ENCODE measurements around the gene MTR. TPM values are rescaled to one million over a fixed set of nuclear protein-coding genes. Genes with fewer than 3 reads are reported as not detected.

The MTR gene
- total and polyA plus RNA-seq, 2 experiments from 2014 or later: 17.2 to 25.9 TPM

DNA sequence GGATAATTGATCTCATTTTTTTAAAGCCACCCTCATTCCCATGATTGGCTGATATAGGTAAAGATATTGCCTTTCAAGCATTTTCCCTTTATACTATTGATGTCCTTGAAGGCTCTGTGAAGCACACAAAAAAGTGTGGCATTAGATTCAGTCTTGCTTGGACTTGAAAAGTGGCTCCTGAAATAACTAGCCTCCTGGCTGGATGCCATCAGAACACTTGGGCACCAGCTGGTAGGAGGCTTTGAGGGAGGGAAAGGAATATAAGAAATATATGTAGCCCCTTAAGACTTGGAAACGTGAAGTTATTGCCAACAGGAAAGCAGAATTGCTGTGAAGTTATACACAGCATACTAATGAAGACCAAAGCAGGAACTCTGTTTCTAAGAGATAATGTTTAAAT, 14.1 kb downstream of the MTR start:
- Histone ChIP-seq H3K79me2 (ENCODE audit: insufficient read depth) (peaks cover 56% of the 10 kb centered on the region), H3K4me1 (ENCODE audit: insufficient read depth) (no peaks in the 10 kb centered on the region), H2AFZ (no peak overlapping the region), H3K27ac (no peak overlapping the region), H3K27me3 (replicated peaks; ENCODE audit: insufficient read depth) (no peaks in the 10 kb centered on the region), H3K9me3 (ENCODE audit: low read depth) (no peaks in the 10 kb centered on the region), H3K4me2 (ENCODE audit: unreplicated experiment) (no peak overlapping the region), H3K36me3 (ENCODE audit: low read depth) (peaks cover 30% of the 10 kb centered on the region), H3K4me3 (no peak overlapping the region), H3K9me2 (ENCODE audit: insufficient read depth) (no peaks in the 10 kb centered on the region), H4K20me1 (ENCODE audit: insufficient read depth) (no peaks in the 10 kb centered on the region), H3F3A (ENCODE audit: insufficient read depth) (no peaks in the 10 kb centered on the region), H3K9ac (no peak overlapping the region)
- TF ChIP-seq EZH2phosphoT487 (IDR thresholded peaks at IDR 0.05; ENCODE audit: insufficient read depth, low read depth) (no peak), EZH2 (IDR thresholded peaks at IDR 0.05; ENCODE audit: insufficient read depth, poor library complexity, severe bottlenecking) (no peak)
- DNase-seq: no peak
- in situ Hi-C loops (cut with MboI): no loop called here
- WGBS, 2 experiments (ENCODE audit: low coverage in 1 of 2, low lambda C conversion rate in 2 of 2, missing lambda C conversion rate in 2 of 2): 19 to 22% methylated on average over 1 of the region's 1 CpG

DNA sequence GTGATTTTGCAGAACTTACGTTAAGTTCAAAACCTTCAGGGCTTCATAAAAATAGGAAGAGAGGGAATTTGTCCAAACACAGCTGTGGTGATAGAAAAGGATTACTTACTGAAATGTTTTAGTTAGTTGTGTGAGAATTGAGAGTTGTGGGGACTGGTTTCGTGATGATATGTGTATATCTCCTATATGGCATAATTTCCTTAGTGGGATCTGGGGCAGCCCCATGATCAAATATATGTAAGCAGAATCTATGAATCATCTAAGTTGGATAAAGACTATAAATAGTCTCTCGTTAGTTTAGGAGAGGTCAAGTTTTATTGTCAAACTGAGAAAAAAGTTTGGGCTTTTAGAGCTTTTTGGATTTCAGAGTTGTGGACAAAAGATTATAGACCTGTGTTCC, 14.9 kb downstream of the MTR start:
- TF ChIP-seq EZH2 (IDR thresholded peaks at IDR 0.05; ENCODE audit: insufficient read depth, poor library complexity, severe bottlenecking) (no peak), EZH2phosphoT487 (IDR thresholded peaks at IDR 0.05; ENCODE audit: insufficient read depth, low read depth) (no peak)
- H3K4me2 ChIP-seq (ENCODE audit: unreplicated experiment): no peak overlapping the region
- no peak overlapping the region for H3K27ac ChIP-seq
- H4K20me1 ChIP-seq (ENCODE audit: insufficient read depth): no peaks in the 10 kb centered on the region
- no peak overlapping the region for H3K4me3 ChIP-seq
- DNase-seq: no peak
- 97 to 100% methylated on average over 3 of the region's 3 CpGs for WGBS, 2 experiments (ENCODE audit: low coverage in 1 of 2, low lambda C conversion rate in 2 of 2, missing lambda C conversion rate in 2 of 2)
- no peaks in the 10 kb centered on the region for H3K9me3 ChIP-seq (ENCODE audit: low read depth)
- H3F3A ChIP-seq (ENCODE audit: insufficient read depth): no peaks in the 10 kb centered on the region
- in situ Hi-C loops (cut with MboI): no loop called here
- no peak overlapping the region for H3K9ac ChIP-seq
- no peak overlapping the region for H2AFZ ChIP-seq
- no peaks in the 10 kb centered on the region for H3K9me2 ChIP-seq (ENCODE audit: insufficient read depth)
- peaks cover 48% of the 10 kb centered on the region for H3K79me2 ChIP-seq (ENCODE audit: insufficient read depth)
- peaks cover 26% of the 10 kb centered on the region for H3K36me3 ChIP-seq (ENCODE audit: low read depth)
- no peaks in the 10 kb centered on the region for H3K4me1 ChIP-seq (ENCODE audit: insufficient read depth)
- H3K27me3 ChIP-seq (replicated peaks; ENCODE audit: insufficient read depth): no peaks in the 10 kb centered on the region

DNA sequence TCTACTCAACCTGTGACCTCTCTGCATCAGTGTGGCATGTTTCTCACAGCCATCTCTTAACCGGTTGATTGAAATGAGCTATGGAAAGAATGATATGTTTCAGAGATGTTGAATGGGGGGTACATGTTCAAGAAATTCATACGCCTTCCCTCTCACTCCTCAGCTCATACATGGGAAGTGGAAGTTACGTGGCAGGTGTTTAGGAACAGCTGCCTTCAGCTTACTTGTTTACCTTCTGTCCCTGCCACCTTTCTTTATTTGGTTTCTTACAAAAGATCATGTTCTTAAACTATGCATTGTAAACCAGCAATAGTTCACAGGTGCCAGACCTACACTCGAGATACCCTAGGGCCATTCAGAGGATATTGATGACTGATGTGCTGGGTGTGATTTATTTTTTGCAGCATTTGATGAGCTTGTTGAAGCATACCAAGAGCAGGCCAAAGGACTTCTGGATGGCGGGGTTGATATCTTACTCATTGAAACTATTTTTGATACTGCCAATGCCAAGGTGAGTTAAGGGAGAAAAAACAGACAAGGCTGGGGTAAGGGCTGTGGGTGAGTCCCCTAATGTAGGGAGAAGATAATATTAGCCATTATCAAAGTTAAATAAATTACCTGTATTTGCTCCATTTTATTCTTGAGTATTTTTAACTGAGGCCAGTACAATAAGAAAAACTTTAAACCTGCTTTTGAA, 17.4 kb downstream of the MTR start:
- Histone ChIP-seq H3K9ac (no peak overlapping the region), H3F3A (ENCODE audit: insufficient read depth) (no peaks in the 10 kb centered on the region), H3K4me1 (ENCODE audit: insufficient read depth) (no peaks in the 10 kb centered on the region), H3K27ac (no peak overlapping the region), H2AFZ (no peak overlapping the region), H3K9me3 (ENCODE audit: low read depth) (no peaks in the 10 kb centered on the region), H3K4me2 (ENCODE audit: unreplicated experiment) (no peak overlapping the region), H3K36me3 (ENCODE audit: low read depth) (peaks cover 37% of the 10 kb centered on the region), H3K9me2 (ENCODE audit: insufficient read depth) (no peaks in the 10 kb centered on the region), H3K79me2 (ENCODE audit: insufficient read depth) (peaks cover 24% of the 10 kb centered on the region), H3K27me3 (replicated peaks; ENCODE audit: insufficient read depth) (no peaks in the 10 kb centered on the region), H4K20me1 (ENCODE audit: insufficient read depth) (no peaks in the 10 kb centered on the region), H3K4me3 (no peak overlapping the region)
- no peak for TF ChIP-seq EZH2 (IDR thresholded peaks at IDR 0.05; ENCODE audit: insufficient read depth, poor library complexity, severe bottlenecking)
- TF ChIP-seq EZH2phosphoT487 (IDR thresholded peaks at IDR 0.05; ENCODE audit: insufficient read depth, low read depth): no peak
- in situ Hi-C loops (cut with MboI): no loop called here
- 89 to 93% methylated on average over 5 of the region's 5 CpGs for WGBS, 2 experiments (ENCODE audit: low coverage in 1 of 2, low lambda C conversion rate in 2 of 2, missing lambda C conversion rate in 2 of 2)
- DNase-seq: no peak

DNA sequence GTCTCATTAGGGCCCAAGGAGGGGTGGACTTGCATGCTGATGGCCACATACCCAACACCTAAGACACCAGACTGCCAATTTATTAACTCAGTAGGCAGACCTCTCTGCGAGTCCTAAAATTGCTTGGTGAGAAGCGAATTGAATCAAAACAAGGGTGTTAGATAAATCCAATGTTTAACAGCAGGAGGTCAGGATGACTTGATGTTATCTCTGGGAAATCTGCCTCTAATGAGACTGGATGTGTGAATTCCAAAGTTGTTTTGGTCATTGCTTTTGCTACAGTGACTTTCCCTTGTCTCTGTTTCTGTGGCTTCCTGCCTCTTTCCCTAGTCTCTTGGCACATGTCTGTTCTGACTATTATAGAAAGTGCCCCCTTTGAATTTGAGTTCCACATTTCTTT, 20.8 kb downstream of the MTR start:
- Histone ChIP-seq H3K4me2 (ENCODE audit: unreplicated experiment) (no peak overlapping the region), H3F3A (ENCODE audit: insufficient read depth) (no peaks in the 10 kb centered on the region), H3K27ac (no peak overlapping the region), H3K9ac (no peak overlapping the region), H3K9me3 (ENCODE audit: low read depth) (no peaks in the 10 kb centered on the region), H3K4me1 (ENCODE audit: insufficient read depth) (no peaks in the 10 kb centered on the region), H3K36me3 (ENCODE audit: low read depth) (peaks cover 31% of the 10 kb centered on the region), H3K79me2 (ENCODE audit: insufficient read depth) (no peaks in the 10 kb centered on the region), H3K9me2 (ENCODE audit: insufficient read depth) (no peaks in the 10 kb centered on the region), H3K27me3 (replicated peaks; ENCODE audit: insufficient read depth) (no peaks in the 10 kb centered on the region), H4K20me1 (ENCODE audit: insufficient read depth) (no peaks in the 10 kb centered on the region), H3K4me3 (no peak overlapping the region), H2AFZ (no peak overlapping the region)
- TF ChIP-seq EZH2 (IDR thresholded peaks at IDR 0.05; ENCODE audit: insufficient read depth, poor library complexity, severe bottlenecking) (no peak), EZH2phosphoT487 (IDR thresholded peaks at IDR 0.05; ENCODE audit: insufficient read depth, low read depth) (no peak)
- WGBS, 2 experiments (ENCODE audit: low coverage in 1 of 2, low lambda C conversion rate in 2 of 2, missing lambda C conversion rate in 2 of 2): 98 to 100% methylated on average over 2 of the region's 2 CpGs
- no peak for DNase-seq
- in situ Hi-C loops (cut with MboI): no loop called here
